HG03575 (cell line): ENCODE data around the gene NCR3LG1.
"Not testable (repeated sequence)": the region's sequence is repeated elsewhere in the genome, so short reads cannot be mapped to it uniquely, and the experiment has no call there.

ENCODE experiments used
- ATAC-seq: cut with Tn5 transposase; IDR thresholded peaks from one replicate; pipeline ENCODE4 v1.9.1; 2021; ENCODE audit not compliant: unreplicated experiment, insufficient number of reproducible peaks, low FRiP score; ENCODE audit errors: extremely low read depth

The NCR3LG1 gene

DNA sequence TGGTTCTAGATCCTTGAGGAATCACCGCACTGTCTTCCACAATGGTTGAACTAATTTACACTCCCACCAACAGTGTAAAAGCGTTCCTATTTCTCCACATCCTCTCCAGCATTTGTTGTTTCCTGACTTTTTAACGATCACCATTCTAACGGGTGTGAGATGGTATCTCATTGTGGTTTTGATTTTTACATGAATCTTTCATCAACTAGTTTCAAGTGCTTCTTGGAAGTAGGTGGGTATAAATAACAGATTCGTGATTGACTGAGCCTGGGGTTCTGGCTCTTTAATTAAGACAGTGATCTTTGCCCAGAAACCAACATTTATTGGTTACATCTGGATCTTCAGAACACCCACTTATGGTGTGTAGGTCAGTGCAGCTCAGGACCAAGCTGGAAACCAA is 74.6 kb downstream of the NCR3LG1 start:
- not testable (repeated sequence) for ATAC-seq
